Epidermal melanocyte (primary cell): ENCODE data around the gene KIAA0753.
"Not testable (repeated sequence)": the region's sequence is repeated elsewhere in the genome, so short reads cannot be mapped to it uniquely, and the experiment has no call there.

ENCODE experiments used
- DNase-seq: peaks from one replicate; pipeline ENCODE4 v3.0.0; 2011; ENCODE audit warnings: low spot score; ENCODE audit not compliant: insufficient read length

The KIAA0753 gene

DNA sequence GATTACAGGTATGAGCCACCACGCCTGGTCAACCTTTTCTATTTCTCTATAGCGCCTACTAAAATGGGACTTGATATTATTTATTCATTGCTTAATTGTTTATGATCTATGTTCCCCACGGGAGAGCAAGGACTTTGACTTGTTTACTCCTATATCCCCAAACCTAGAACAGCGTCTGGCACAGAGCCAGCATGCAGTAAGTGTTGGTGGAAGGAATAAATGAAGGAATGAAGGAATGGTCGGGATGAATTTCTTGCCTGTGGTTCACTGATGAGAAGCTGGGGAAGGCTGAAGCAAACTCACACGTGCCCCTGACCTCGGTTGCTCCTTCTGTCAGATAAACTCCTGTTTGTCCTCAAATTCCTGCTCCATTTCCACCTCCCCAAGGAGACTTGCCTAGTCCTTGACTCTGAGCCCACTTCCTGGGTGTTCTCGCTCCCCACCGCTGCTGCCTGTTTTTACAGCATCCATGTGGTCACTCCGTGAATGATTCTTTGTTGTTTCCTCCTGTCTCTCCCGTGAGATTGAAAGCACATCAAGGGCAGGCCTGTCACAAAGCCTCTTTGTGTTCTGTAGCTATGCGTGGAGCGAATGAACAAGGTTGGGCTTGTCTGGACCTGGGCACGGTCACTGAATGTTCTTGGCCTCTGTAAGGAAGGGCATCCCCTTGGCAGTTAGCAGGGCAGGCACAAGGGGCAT, 28.4 kb upstream of the KIAA0753 start:
- no peak for DNase-seq

DNA sequence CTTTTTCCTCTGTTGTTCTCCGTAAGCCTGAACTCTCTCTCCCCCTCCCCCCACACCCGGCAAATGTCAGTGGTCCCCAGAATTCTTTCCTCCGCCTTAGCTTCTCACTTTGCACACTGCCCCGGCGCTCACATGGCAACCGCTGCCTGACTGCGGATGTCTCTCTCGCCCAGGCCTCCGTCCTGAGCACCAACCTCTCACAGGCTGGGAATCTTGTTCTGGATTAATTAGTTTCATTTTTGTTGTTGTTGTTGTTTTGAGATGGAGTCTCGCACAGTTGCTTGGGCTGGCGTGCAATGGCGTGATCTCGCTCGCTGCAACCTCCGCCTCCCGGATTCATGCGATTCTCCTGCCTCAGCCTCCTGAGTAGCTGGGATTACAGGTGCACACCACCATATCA, 27.7 kb upstream of the KIAA0753 start:
- DNase-seq, result no peak

DNA sequence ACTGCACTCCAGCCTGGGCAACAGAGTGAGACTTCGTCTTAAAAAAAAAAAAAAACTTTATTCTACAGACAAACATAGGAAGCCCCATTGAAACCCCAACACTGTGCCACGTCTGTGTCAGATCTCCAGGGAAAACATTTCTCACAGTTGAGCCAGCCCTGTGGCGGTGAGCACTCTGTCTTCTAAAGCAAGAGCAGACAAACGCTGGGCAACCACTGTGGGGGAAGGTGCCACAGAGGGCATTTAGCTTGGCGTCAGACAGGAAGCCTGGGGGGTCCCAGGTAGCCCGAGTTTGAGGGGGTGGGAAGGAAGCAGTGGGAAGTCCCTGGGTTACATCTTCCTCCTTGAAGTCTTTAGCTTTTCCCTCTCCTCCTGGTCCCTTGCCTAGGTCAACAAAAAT, 27.0 kb upstream of the KIAA0753 start:
- DNase-seq, result no peak

DNA sequence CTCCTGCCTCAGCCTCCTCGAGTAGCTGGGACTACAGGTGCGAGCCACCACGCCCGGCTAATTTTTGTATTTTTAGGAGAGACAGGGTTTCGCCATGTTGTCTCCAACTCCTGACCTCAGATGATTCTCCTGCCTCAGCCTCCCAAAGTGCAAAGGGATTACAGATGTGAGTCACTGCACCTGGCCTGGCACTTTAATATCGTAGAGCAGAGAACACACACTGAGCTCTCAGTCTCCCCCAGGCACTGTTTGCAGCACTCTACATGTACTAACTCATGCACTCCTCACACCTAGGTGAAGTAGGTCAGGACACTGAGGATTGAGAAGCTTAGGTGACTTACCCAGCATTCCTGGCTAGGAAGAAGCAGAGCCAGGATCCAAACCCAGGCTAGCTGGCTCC, 26.0 kb upstream of the KIAA0753 start:
- DNase-seq, result no peak

DNA sequence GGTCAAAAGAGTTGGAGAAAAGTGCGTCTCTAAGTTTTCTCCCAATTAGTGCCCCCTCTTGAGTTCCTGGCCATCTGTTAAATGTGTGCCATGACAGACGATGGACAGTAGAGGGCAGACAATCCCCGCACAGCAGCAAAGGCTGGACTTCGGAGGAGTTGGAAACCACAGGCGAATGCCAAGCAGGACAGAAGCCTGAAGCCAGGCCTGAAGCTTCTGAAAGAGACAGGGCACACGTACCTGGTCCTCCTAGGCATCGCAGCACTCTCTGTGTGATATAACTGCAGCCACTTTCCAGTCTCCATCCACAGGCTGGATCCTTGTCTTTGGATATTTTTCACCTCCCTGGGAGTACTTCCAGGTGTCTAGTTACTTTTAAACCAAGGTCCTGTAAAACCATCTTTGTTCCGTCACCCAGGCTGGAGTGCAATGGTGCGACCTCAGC, 25.6 kb upstream of the KIAA0753 start:
- peak; percentile 88 for DNase-seq

DNA sequence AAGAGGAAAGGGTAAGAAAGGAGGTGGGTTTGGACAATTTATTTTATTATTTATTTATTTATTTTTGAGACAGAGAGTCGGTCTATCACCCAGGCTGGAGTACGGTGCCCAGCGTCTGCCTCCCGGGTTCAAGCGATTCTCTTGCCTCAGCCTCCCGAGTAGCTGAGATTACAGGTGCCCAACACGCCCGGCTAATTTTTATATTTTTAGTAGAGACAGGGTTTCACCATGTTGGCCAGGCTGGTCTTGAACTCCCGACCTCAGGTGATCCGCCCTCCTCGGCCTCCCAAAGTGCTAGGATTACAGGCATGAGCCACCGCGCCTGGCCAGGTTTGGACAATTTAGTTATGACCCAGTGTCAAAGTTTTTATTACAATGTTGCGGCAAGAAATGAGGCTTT, 22.7 kb upstream of the KIAA0753 start:
- DNase-seq, result not testable (repeated sequence)

DNA sequence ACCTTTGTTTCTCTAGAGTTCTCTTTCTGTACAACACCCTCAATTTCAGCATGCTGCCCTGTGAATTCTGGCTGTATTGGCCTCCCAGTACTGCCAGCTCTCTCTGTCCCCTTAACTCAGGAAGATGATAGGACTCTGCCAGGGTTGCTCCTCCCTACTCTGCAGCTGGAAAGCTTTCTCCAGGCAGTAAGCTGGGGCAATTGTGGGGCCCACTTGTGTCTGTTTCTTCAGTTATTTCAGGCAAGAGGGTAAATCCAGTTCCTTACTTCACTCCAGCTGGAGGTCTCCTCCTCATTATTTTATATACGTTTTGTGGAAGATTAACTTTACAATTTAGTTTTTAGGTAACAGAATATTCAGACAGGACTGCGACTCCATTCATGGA, 20.9 kb upstream of the KIAA0753 start:
- DNase-seq, result no peak

DNA sequence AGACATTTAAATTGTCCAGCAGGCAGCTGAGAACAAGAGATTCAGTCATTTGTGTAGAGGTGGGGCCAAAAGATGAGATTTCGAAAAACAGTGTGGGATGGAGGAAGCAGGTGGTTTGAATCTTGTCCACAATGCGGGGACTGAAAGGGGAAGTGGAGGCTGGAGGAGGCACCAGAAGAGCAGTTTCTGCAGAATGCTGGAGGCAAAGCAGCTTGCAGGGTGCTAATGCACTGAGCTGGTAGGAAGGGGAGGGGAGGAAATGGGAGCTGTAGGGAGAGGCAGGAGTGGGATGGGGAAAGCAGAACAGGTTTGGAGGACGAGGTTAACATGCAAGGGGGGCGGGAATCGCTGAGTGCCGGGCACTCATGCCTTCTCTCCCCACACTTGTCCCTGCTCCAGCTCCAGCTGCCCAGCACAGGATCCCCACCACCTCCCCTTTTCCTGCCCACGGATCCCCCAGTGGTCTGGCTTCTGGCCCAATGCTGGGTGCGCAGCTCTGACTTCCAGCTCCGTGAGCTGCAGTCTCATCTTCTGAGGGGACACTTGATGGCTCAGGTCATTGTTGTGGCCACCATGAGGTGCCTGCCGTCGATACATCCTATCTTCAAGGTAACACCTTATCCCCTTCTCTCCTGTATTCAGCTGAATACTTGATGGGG, 20.4 kb upstream of the KIAA0753 start:
- DNase-seq, result no peak

DNA sequence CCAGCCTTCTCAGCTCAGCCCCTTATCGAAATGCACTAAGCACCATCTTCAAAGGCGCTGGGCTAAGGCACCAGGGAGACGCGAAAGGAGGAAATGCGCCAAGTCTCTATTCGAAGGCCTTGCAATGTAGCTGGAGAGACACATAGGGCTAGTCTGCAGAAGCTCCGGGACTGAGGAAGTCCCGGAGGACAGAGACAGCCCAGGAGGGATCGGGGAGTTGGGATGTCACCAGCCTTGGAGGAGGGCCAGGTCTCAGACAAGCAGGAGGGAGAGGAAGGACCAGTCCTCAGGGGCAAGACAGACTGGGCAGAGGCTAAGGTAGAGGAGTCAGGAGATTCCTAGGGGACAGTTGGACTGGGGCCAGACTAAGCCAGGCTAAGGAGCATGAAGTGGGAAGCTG, 19.6 kb upstream of the KIAA0753 start:
- DNase-seq, result no peak

DNA sequence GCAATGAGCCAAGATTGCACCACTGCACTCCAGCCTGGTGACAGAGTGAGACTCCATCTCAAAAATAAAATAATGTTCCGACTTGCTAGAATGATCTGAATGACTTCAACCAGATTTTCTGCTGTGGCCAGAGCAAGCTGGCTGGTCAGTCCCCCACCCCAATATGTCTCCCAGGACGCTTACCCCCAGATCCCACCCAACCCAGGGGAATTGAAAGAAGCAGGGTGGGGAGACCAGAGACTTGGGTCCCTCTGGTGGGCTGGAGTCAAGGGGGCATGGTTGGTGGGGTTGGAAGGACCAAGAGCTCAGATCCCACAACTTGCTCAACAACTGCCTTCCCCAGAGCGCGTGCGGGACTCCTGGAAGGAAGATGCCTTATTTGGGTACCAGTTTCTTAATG, 17.9 kb upstream of the KIAA0753 start:
- DNase-seq, result not testable (repeated sequence)

DNA sequence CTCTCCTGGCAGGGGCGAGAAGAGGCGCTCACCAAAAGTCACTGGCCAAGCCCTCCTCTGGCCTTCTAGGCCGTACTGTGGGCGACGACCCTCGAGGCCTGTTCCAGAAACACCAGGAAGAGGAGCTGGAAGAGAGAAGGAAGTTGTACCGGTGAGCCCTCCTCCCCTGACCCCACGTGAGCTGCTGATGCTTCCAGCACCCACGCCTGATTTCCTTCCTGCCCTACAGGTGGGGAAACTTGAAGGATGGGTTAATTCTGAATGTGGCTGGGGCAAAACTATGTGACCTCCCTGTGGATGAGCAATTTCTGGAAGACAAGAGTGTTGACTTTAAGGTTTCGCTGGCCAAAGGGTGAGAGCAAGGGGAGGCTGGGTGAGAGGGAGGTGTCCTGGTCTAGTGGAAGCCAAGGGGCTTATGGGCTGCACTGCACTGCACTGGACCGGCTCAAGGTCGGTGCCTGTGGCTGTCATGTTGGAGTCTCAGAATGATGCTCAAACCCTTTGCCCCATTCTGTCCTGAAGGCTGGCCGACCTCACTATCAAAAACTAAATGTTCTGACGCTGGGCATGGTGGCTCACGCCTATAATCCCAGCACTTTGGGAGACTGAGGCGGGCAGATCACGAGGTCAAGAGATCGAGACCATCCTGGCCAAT, 17.2 kb upstream of the KIAA0753 start:
- DNase-seq, result no peak

DNA sequence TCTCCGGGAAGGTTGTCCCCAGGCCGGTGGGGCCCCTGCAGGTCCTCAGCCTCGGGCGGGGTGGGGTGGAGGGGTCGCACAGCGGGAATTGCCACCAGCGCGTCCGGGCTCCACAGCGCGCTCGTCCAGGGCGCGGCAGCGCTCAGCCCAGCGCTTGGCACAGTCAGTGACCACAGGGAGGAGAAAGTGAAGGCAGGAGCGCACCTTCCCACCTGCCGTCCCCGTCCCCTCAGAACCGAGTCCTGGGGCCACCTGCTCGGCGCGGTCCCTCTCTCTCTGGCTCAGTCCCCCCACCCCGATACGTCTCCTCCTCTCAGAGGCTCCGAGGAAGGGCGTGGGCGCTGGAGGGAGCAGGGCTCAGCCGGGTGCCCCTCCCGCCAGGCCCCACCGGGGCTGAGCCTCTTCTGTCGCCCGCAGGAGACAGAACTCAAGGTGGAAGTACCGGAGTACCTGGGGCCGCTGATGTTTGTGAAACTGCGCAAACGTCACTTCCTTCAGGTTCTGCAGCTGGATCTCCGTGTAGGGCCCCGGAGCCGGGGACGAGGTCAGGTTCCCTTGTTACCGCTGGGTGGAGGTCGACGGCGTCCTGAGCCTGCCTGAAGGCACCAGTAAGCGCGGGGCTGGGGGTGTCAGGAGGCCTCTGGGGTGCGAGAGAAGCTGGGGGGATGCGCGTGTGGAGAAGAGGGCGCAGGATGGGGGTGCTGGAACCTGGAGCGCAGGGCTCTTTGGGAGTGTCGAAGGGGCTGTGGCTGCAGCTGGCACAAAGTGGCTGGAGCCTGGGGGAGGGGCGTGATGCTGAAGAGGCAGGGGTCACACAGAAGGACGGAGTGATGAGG, 16.5 kb upstream of the KIAA0753 start:
- DNase-seq, result not testable (repeated sequence)

DNA sequence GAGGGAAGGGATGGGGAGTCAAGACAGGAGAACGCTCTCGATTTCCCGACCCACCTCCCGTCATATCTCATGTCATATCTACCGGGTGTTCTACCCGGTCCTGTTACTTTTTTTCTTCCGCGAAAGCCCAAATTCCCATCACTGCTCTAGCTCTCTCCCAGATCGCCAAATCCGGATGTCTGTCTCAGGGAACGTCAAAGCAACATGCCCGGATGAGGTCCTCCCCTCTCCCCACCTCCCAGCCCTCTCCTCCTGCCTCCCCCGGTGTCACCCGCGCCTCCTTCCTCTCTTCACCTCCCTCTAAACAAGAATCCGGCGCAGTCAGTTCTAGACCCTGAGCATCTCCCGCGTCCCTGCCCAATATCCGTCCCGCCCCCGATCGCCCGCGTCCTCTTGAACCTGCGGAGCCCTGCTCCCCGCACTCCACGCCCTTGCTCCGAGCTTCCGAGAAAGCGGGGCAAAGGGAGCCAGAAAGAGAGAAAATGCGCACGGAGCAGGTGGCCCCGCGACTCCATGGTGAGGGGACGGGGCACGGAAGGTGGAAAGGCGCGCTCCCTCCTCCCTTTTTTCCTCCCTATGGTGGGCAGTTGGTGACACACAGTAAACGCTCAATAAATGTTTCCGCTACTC, 15.3 kb upstream of the KIAA0753 start:
- DNase-seq, result not testable (repeated sequence)

DNA sequence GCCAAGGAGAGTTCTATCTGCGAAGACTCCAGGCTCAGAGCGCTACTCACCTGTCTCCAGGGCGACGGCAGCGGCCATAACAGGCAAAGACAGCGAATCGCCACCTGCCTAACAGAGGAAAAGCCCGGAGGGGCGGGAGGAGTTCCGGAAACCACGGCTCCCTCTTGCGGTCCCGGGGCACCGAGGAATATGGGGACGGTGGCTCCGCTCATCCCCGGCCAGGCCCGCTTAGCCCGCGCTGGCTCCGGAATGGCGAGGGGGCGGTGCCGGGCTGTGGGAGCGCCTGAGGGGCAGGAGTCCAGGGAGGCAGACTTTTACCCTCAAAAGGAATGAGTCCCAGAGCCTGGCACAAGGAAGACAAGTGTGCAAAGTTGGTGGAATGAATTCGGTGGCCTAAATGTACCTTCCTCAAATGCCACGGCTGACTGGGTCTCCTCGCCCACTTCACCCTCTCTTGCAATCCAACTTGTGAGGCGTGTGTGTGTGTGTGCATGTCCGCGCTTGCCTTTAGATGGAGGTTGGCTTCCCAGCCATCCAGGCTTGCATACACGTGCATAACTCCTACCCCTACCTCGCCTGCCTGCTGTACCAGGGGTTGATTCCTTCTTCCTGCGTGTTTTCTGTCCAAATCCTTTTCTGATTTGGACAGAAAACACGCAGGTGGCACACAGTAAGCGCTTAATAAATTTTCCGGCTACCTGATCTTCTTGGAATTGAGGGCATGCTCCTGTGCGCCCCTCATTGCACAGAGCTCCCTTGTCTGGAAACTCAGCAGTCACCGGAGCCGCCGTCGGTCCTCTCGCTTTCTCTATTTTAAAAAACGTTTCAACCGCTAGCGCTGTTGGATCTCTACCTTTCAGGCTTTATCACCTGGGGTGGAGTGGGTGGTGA, 14.6 kb upstream of the KIAA0753 start:
- DNase-seq, result no peak

DNA sequence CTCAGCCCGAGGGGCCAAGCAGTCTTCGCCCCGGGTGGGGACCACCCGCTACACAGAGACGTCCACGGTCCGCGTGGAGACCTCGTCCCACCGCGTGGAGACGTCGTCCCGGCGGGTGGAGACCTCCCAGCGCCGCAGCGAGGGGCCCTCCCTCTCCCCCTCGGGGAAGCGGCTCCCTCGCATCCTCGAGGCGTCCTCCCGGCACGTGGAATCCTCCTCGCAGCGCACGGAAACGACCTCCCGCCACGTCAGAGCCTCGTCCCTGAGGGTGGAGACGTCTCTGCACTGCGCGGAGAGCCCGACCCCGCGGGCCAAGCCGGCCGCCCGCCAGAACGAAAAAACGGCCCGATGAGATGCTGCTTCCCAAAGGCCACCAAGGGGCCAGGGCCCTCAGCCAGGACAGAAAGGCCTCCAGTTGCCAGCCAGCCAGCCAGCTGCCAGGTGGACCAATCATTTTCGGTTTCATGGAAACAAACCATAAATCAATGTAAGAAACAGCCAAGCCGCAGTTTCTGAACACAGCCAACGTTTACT, 11.5 kb upstream of the KIAA0753 start:
- DNase-seq, result no peak

DNA sequence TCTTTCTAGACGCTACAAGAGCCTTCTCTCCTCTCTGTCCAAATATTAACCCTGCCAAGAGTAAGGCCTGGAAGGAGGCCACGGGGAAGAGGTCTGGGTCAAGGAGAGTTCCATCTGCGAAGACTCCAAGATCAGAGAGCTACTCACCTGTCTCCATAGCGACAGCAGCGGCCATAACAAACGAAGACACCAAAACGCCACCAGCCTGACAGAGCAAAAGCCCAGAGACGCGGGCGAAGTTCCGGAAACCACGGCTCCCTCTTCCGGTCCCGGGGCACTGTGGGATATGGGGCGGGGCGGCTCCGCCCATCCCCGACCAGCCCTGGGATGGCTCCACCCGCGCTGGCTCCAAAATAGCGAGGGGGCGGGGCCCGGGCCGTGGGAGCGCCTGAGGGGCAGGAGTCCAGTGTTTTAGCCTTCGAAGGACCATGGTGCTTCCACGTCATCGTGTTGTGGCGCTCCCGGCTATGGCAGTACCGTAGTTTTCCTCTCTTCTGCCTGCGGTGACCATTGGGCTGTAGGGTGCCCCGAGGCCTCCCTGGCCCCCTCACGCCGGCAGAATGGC, 10.9 kb upstream of the KIAA0753 start, which contains the start of the genes C17orf100 and MED31:
TSS of gene C17orf100 (plus strand) at position 409 of the 565 bp plus-strand sequence. CDS start at position 561, 152 bp downstream.
TSS of gene MED31 (minus strand) at position 252 of the 565 bp plus-strand sequence. CDS start at position 175, 77 bp downstream.
- peak; percentile 95 for DNase-seq

DNA sequence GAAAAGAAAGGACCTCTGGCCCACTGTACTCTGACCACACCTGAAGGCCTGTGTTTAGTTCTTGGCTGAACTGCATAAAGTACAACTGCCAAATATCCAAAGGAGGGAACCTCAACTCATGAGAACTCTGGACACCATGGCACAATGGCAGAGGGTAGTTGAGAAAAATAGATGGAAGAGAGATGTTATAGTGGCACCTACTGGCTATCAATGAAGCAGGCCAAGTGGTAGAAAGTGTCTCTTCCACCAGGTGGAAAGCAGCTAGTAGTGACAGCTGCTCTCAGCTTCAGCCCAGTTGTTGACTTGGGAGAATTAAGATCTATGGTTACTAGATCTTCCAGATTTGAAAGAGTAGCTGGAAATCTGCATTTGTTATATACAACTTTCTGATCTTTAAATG, 7.7 kb upstream of the KIAA0753 start:
- no peak for DNase-seq

DNA sequence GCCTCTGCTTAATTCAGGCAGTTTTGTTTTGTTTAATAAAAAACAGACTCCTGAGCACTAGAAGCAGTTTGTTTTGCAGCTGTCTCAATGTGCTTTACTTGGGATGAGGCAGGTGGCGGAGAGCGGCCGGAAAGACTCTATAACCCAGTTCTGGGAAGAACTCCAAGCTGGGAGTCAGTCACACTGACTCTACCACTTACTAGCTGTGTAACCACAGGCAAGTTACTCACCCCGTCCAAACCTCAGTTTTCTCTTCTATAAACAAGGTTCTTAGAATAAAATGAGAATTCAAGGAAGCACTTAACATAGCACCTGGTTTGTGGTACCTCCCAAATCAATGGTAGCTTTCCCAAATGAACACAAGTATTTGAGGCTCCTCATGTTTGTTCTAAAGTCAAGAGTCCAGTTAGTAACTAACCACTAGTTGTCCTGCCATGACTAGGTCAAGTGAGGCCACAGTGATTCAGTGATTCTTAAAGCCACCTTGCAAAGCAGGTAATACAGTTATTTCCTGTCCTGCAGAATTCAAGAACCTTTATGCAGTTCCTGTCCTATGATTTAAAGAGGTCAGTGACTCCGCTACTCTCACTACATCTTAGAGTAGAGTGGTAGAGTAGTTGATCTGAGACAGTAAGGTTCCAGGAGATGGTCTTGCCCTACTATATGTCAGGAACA, 3.1 kb upstream of the KIAA0753 start:
- DNase-seq, result no peak

DNA sequence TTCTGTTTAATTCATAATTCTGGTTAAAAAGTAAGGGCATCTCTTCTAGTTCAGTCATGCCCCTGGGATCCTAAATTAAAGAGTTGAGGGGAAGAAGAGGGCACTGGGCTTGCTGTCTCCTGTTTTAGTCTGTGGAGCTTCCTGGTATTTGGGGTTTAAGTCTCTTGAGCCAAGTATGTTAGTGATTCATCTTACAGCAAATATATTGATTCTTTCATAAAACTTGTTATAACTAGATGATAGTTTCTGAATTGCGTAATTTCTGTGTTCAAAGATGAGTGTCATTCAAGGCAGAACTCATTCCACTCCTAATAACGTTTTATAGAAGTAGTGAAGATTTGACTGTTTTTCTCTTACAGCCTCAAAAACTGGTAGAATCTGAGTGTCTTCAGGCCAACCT, 2.1 kb upstream of the KIAA0753 start:
- no peak for DNase-seq
